Adipose tissue (tissue), 3 donors: Measurements from ENCODE around the gene CLIC6. TPM values are rescaled to one million over a fixed set of nuclear protein-coding genes. Genes with fewer than 3 reads are reported as not detected.
"Not testable (repeated sequence)": the region's sequence is repeated elsewhere in the genome, so short reads cannot be mapped to it uniquely, and the experiment has no call there.

ENCODE experiments used
- H3K27ac ChIP-seq: one replicate; pipeline ENCODE4 v1.5.1; 2013; ENCODE audit warnings: low read depth, low read length
- WGBS, 3 donors: extraction: QIAGEN DNeasy Blood & Tissue Kit; methylation state at CpG; one replicate each; pipeline ENCODE4 v1.1.7; 2013; 5-methylcytosine and 5-hydroxymethylcytosine counted together
- polyA plus RNA-seq, 3 donors: library from polyadenylated mRNA; stranded (reverse); fragments of 200-250 nt; gene quantifications; one replicate each; pipeline ENCODE4 v1.2.3, GENCODE V29; 2013
- donor health status: healthy with polysubstance abuse.
- donor health status: Bipolar disorder and iron deficiency.
- donor health status: healthy.

Gene CLIC6
- polyA plus RNA-seq, 3 donors, result 1.8 to 11.3 (median 2.1) TPM

DNA sequence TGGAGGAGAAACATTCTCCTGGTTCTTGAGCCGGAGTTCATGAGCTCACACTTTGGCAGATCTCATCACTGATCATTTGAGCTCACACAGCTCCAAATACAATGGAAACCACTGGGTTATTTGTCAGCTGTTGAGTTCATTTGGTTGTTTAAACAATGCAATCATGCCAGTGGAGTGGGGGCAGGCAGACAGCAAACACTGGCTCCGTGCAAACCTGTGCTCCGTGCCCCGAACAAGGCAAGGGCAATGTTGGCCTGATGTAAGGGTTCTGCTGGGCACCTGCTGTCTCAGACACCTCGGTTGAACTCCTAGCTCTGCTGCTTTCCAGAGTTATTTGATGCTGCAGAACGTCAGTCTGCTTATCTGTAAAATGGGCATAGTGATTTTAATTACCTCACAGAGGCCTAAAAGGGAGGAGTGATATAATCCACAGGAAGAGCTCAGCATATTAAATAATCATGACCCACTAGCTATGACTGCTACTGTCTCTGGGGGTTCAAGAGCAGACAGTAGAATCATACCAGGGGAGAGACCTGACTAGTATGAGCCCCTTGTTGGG lies 20.0 kb upstream of the CLIC6 start:
- 51 to 76% (median 74%) methylated on average over 6 of the region's 6 CpGs for WGBS, 3 donors
- H3K27ac ChIP-seq, result no peak overlapping the region

DNA sequence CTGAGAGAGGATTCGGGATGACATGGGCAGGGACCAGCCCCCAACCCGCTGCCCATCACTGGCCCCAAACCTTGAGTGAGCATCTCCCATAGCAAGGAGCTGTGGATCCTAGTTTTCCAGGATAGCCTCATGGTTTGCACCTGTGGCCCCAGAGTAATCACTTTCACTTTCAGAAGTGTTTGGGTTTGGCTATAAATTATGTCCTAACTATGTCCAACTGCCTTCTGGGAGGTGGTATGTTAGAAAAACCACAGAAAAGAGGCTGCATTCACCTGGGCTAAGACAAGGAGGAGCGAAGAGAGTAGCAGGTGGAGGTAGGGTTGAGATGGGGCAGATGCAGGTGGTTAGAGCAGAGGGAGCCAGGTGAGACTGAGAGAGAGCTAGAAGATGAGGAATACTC lies 19.4 kb upstream of the CLIC6 start:
- H3K27ac ChIP-seq, result no peak overlapping the region
- 86 to 92% (median 88%) methylated on average over 3 of the region's 3 CpGs for WGBS, 3 donors

DNA sequence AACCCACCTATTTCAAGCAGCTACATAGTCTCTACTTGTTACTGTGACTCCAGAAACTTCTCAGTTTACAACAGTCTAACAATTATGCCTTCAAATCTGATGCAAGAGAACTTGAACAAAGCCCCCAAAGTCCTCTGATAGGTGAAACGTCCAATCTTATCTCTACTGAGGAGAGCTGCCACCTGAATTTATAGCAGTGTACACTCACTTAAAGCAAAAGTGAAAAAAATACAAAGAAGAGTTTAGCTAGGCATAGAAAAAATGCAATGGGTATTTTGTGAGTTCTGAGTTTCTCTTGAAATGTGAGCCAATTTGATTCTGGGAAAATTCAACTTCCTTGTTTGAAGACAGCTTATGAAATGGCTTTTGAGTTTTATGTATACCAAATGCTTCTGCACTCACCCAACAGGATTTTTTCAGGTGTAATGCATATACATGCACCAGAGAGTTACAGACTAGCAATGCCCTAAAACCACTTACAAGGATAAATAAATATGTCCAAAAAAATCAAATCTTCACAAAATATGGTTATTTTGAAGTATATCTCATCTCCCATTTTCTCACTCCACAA lies 17.8 kb upstream of the CLIC6 start:
- 6 to 37% (median 29%) methylated on average over 1 of the region's 1 CpG for WGBS, 3 donors
- H3K27ac ChIP-seq, result no peak overlapping the region

DNA sequence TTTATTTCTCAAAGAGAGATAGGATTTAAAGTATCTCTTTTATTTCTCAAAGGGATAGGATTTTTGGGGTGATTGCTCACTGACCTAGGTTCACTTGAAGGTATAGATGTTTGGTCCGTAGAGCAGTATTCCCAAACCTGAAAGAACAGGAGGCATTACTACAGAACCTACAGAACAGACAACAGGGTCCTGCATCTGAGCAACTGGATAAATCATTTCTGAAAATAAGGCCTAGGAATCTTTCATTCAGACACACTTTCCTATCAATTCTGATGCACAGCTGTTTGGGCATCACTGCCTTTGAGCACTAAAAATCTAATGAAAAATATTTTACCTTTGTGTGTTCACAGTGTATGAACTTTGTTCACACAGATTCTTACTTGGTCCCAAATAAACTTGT lies 17.2 kb upstream of the CLIC6 start:
- 85 to 97% (median 96%) methylated on average over 1 of the region's 1 CpG for WGBS, 3 donors
- no peak overlapping the region for H3K27ac ChIP-seq

DNA sequence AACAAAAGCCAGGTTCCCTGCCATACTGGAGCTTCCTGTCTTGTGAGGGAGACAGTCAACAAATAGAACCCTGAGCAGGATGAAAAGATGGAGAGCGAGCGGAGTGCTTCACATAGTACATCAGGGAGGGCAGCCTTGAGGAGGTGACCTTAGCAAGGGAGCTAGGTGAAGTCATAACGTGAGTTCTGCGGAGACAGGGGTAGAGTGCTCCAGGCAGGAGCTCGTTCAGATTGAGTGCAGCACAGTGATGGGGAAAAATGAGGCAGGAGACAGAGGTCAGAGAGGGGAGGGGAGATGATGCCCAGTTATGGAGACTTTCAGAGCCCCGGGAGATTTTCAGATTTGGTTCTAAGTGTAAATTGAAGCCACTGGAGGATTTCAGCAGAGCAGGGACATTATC lies 15.3 kb upstream of the CLIC6 start:
- WGBS, 3 donors, result 82 to 86% (median 83%) methylated on average over 6 of the region's 6 CpGs
- no peak overlapping the region for H3K27ac ChIP-seq

DNA sequence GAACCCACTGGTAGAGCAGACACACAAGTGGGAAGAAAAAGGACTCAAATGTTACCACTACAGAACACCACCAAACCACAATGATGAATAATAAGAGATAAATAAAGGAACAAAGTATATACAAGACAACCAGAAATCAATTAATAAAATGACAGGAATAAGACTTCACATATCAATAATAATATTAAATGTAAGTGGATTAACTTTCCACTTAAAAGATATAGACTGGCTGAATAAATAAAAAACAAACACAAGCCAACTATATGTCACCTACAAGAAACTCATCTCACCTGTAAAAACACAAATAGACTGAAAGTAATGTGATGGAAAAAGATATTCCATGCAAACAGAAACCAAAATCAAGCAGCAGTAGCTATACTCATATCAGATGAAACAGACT lies 6.9 kb upstream of the CLIC6 start:
- no peak overlapping the region for H3K27ac ChIP-seq

DNA sequence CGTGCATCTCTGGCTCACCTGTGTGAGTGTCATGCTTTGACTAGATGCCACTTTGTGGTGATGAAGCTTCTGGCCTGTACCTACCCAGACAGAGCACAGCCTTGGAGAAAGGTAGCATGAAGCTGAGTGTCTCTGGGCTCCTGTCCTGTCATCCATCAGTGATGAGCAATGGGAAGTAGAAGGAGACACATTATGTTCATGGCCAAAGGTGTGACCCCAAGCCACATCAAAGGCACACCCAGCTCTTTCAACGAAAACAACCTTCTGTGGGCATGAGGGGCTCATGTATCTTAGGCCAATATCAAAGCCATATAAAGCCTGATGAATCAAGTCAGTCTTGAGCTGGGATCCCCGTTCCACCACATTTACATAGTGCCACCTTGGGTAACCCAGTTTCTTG lies 1.0 kb upstream of the CLIC6 start:
- 61 to 78% (median 72%) methylated on average over 3 of the region's 3 CpGs for whole genome bisulfite sequencing, 3 donors
- no peak overlapping the region for H3K27ac ChIP-seq

DNA sequence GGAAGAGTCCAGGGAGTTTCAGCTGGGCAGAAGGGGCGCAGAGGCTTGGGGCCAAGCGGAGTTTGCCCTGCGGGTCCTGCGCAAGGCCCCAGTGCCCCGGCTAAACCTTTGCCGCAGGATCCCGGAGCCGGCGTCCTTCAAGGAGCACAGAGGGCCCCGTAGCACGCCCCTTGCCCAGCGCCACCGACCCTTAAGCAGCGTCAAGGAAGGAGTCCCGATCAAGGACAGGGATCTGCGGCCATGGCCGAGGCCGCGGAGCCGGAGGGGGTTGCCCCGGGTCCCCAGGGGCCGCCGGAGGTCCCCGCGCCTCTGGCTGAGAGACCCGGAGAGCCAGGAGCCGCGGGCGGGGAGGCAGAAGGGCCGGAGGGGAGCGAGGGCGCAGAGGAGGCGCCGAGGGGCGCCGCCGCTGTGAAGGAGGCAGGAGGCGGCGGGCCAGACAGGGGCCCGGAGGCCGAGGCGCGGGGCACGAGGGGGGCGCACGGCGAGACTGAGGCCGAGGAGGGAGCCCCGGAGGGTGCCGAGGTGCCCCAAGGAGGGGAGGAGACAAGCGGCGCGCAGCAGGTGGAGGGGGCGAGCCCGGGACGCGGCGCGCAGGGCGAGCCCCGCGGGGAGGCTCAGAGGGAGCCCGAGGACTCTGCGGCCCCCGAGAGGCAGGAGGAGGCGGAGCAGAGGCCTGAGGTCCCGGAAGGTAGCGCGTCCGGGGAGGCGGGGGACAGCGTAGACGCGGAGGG lies 520 bp downstream of the CLIC6 start:
- no peak overlapping the region for H3K27ac ChIP-seq
- WGBS, 3 donors, result 2 to 7% (median 3%) methylated on average over 61 to 73 of the region's 74 CpGs

DNA sequence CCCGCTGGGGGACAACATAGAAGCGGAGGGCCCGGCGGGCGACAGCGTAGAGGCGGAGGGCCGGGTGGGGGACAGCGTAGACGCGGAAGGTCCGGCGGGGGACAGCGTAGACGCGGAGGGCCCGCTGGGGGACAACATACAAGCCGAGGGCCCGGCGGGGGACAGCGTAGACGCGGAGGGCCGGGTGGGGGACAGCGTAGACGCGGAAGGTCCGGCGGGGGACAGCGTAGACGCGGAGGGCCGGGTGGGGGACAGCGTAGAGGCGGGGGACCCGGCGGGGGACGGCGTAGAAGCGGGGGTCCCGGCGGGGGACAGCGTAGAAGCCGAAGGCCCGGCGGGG lies 1.1 kb downstream of the CLIC6 start:
- 1 to 2% (median 1%) methylated on average over 32 to 46 of the region's 46 CpGs for WGBS, 3 donors

DNA sequence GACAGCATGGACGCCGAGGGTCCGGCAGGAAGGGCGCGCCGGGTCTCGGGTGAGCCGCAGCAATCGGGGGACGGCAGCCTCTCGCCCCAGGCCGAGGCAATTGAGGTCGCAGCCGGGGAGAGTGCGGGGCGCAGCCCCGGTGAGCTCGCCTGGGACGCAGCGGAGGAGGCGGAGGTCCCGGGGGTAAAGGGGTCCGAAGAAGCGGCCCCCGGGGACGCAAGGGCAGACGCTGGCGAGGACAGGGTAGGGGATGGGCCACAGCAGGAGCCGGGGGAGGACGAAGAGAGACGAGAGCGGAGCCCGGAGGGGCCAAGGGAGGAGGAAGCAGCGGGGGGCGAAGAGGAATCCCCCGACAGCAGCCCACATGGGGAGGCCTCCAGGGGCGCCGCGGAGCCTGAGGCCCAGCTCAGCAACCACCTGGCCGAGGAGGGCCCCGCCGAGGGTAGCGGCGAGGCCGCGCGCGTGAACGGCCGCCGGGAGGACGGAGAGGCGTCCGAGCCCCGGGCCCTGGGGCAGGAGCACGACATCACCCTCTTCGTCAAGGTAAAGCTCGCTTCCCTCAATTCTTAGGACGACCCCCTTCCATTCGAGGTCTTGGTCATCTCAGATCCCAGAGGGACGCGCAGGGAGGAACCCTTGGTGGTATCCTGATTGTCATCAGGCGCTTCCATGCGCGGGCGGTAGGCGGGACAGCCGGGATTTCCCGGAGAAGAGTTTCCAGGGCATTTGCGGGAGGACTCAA lies 1.6 kb downstream of the CLIC6 start:
- WGBS, 3 donors, result 1 to 2% (median 2%) methylated on average over 48 to 70 of the region's 70 CpGs
- H3K27ac ChIP-seq, result no peak overlapping the region

More for the DNA sequence above, 1.1 kb downstream of the CLIC6 start:
- not testable (repeated sequence) for H3K27ac ChIP-seq

DNA sequence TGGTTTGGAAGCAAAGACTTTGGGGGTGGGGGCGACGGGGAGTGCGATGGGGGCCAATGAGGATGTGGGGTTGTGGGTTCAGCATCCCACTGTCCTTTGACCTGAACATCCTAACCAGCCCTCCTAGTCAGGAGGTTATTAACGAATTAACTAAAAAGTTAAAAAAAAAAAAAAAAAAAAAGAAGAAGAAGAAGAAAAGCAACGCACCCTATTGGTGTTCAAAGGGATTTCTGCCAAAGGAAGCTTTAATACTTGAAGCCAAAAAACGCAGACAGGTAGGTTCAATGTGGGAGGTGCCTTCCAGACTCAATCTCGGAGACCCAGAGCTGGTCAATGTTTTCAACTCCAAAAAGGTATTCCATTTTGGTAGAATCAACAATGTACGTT lies 2.2 kb downstream of the CLIC6 start:
- 12 to 17% (median 14%) methylated on average over 8 of the region's 8 CpGs for WGBS, 3 donors

DNA sequence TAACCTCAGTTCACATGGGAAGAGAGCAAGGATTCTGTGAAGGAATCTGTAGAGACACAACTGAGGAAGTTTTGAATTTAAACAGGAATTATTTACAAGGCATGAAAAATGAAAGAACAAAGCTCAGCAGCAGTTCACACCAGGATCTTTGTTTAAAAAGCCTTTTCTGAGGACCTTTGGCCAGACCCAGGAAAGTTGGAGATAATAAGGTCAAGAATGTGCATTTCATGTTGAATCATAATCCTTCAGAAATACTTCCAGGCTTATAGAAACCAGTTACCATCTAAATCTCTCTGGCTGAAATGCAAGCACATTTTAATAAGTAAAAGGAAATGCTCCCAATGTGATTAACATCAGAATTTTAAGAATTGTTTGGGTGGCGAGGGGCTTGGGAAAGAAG lies 2.7 kb downstream of the CLIC6 start:
- 69 to 79% (median 77%) methylated on average over 1 of the region's 1 CpG for WGBS, 3 donors
- no peak overlapping the region for H3K27ac ChIP-seq

More for the DNA sequence above, 2.2 kb downstream of the CLIC6 start:
- no peak overlapping the region for H3K27ac ChIP-seq

DNA sequence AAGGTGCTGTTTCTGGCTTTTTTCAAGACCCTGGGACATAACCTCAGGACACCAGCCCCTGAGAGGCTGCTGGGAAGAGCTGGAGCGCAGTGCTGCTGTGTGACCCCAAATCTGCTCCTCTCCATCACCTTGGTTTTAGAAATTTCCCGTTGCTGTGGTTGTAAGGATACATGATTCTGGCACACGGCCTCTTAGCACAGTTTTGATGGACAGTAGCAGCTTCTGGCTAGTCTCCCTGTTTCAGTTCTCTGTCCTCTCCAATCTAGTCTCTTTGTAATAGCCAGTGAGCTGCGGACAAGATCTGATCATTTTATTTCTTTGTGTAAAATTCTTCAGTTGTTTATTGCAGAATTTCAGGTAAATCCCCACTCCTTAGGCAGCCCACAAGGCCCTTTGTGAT lies 3.1 kb downstream of the CLIC6 start:
- 79 to 84% (median 79%) methylated on average over 4 of the region's 4 CpGs for WGBS, 3 donors
- no peak overlapping the region for H3K27ac ChIP-seq

DNA sequence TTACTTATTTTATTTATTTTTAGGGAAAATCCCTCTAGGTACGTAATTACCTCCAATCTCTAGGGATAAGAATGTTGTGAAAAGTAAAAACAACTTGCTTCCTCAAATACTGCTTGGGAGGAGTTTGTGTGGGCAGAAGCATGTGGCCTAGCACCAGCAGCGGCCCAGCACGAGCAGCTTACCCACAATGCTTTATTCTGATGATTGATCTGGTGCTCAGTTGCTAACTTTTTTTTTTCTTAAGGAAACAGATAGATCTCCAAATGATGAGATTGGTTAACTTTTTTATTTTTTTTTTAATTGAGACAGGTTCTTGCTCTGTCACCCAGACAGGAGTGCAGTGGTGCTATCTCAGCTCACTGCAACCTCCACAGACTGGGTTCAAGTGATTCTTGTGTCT lies 4.2 kb downstream of the CLIC6 start:
- WGBS, 3 donors, result 41 to 49% (median 48%) methylated on average over 3 of the region's 3 CpGs

DNA sequence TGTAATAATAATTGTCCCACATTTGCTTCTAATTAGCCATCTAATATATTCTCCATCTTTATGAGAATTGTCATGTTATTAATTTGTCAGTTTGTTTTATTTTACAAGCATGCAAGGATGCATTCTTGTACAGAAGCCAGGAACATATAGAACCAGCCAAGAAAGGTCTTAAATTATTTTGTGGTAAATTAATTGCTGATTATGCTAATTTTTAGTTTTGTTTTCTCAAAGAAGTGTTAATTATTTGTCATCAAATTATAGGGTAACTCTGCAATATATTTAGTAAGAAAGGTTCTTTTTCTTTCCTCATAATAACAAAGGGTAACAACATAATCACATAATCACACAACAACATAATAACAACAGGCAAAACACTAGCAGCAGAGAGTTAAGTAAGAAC lies 5.7 kb downstream of the CLIC6 start:
- H3K27ac ChIP-seq, result no peak overlapping the region

More for the DNA sequence above, 4.2 kb downstream of the CLIC6 start:
- H3K27ac ChIP-seq, result no peak overlapping the region

DNA sequence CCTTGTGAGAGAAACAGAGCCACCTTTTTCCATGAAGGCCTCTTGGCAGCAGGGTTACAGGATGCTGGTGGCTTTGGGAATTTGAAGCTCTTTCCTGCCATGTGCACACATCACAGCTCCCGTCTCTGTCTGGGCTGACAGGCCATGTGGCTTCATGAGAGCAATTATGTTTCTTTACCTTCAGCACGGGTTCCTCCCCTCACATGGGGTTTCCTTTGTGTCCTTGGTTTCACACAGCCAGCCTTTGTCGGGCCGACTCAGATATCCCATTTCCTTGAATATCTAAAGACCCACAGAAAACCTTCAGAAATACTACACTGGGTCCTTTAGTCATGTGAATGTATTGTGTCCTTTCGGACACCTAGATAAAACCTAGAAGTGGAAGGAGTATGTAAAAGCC lies 7.1 kb downstream of the CLIC6 start:
- H3K27ac ChIP-seq, result no peak overlapping the region
- WGBS, 3 donors, result 66 to 83% (median 79%) methylated on average over 5 of the region's 5 CpGs

DNA sequence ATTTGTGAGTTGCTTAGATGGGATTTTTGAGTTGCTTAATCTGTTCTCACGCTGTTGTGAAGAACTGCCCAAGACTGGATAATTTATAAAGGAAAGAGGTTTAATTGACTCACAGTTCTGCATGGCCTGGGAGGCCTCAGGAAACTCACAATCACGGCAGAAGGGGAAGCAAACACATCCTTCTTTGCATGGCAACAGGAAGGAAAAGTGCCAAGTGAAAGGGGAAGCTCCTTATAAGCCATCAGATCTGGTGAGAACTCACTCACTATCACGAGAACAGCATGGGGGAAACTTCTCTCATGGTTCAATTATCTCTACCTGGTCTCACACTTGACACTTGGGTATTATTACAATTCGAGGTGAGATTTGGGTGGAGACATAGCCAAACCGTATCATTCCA lies 10.3 kb downstream of the CLIC6 start:
- no peak overlapping the region for H3K27ac ChIP-seq
- WGBS, 3 donors, result 44 to 60% (median 49%) methylated on average over 5 of the region's 5 CpGs

DNA sequence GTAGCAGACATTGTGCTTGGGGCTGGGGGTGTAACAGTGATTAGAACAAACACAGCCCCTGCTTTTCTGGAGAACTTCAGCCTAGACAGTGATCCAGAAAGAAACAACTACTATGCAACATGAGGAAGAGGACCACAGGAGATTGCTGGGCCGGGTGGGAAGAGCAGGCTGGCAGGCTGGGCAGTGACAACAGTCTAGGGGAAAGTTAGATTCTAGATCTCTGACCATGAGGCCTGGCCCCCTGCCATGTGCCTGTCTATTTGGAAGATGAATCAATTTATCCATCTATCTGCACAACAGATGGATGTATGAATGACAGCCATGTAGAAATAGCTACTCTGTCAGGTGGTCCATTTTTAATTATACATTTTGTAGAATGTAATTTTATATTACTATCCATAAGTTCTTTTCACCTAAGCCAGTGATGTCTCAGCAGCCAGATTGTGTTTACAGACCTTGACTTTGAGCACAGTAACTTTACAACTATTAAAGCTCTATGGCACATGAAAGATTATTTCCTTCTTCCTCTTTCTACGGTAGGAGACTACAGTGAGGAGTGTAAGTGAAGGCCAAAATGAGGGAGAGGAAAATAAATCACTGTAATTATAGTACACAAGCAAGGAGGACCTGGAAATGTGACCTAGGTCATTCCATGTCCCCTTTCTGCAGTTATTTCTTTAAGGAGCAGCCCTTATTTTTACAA lies 15.5 kb downstream of the CLIC6 start:
- 15 to 54% (median 33%) methylated on average over 2 of the region's 2 CpGs for WGBS, 3 donors

DNA sequence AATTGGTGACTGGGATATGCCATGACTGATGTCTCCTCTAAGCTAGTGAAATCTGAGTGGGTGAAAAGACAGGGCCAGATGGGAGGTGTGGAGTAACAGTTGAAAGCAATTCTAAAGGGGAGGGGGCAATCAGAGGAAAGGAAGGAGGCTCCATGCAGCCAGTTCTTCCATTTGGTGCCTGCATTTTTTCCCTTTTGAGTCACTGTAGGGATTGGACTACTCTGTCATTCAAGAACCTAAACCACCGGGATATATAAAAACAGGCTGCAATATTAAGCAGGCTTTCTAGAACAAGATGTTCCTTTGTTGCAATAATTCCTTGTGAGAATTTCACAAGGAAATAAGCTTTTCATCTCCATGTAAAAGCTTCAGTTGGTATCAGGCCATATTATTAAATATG lies 18.3 kb downstream of the CLIC6 start:
- H3K27ac ChIP-seq, result no peak overlapping the region
- 14 to 68% (median 32%) methylated on average over 1 of the region's 1 CpG for WGBS, 3 donors

More for the DNA sequence above, 15.5 kb downstream of the CLIC6 start:
- no peak overlapping the region for H3K27ac ChIP-seq
